Spinal cord (tissue), 10 donors: Measurements from ENCODE around the gene SLC16A7. TPM values are rescaled to one million over a fixed set of nuclear protein-coding genes. Genes with fewer than 3 reads are reported as not detected.
"Not testable (repeated sequence)": the region's sequence is repeated elsewhere in the genome, so short reads cannot be mapped to it uniquely, and the experiment has no call there.

Source experiments
- DNase-seq, 6 donors: peaks; one replicate each; pipeline versions ENCODE4 v3.0.0 to v3.0.0-alpha.2; 2013 to 2015; ENCODE audit warnings: low spot score in 6 of 6, low read depth in 4 of 6
- H3K27ac ChIP-seq: one replicate; pipeline ENCODE4 v1.5.1; 2013; ENCODE audit warnings: low read depth, low read length, control low read depth
- H3K27me3 ChIP-seq: one replicate; pipeline ENCODE4 v1.6.1; 2013; ENCODE audit warnings: low read length; ENCODE audit not compliant: control insufficient read depth, insufficient read depth
- H3K36me3 ChIP-seq: one replicate; pipeline ENCODE4 v1.6.1; 2013; ENCODE audit warnings: low read length; ENCODE audit not compliant: control insufficient read depth, insufficient read depth
- H3K4me1 ChIP-seq: one replicate; pipeline ENCODE4 v1.6.1; 2013; ENCODE audit warnings: low read length; ENCODE audit not compliant: control insufficient read depth, insufficient read depth
- H3K4me3 ChIP-seq: one replicate; pipeline ENCODE4 v1.5.1; 2013; ENCODE audit warnings: low read depth, low read length, control low read depth
- H3K9me3 ChIP-seq: one replicate; pipeline ENCODE4 v1.6.1; 2013; ENCODE audit warnings: low read length; ENCODE audit not compliant: control insufficient read depth, insufficient read depth
- WGBS: methylation state at CpG from one replicate; pipeline ENCODE4 v1.1.5; 2013; ENCODE audit warnings: missing lambda C conversion rate; ENCODE audit not compliant: insufficient coverage; 5-methylcytosine and 5-hydroxymethylcytosine counted together
- polyA plus RNA-seq, 2 donors: library from polyadenylated mRNA; unstranded; fragments of 120-200 nt; gene quantifications; one replicate each; pipeline ENCODE4 v1.2.1, GENCODE V29; 2013; ENCODE audit not compliant: insufficient read length in 2 of 2
- total RNA-seq, 2 donors: library from RNA; depleted of rRNA in 1 of 2; stranded (reverse); fragments of 120-200 nt in 1 of 2; fragments of >200 nt in 1 of 2; gene quantifications; one replicate each; pipeline versions ENCODE4 v1.2.3 to v1.2.4, GENCODE V29; 2013 to 2014
- donor health status: healthy.

Gene SLC16A7
- total and polyA plus RNA-seq, 4 donors: 2.3 to 34.8 (median 5.1) TPM

DNA sequence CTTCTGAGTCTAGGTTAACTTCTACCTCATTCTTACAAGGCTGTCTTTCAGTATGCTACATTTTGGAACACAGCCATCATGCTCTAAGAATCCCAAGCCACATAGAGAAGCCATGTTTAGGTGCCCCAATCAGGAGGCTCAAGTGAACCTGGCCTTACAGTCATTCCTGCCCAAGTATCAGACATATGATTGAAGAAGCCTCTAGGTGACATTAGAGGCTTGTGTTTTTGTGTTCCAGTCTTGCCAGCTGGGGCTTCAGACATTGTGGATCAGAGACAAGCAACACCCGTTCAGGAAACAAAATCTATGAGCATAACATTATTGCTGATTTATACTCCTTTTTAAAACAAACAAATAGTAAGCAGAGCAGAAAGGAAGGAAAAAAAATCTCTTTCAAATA, 8.1 kb upstream of the SLC16A7 start:
- Histone ChIP-seq H3K4me1 (no peaks in the 10 kb centered on the region), H3K27me3 (no peaks in the 10 kb centered on the region), H3K4me3 (no peak overlapping the region), H3K9me3 (no peaks in the 10 kb centered on the region), H3K36me3 (no peaks in the 10 kb centered on the region), H3K27ac (no peak overlapping the region)
- no peak for DNase-seq
- no CpG with 5 or more reads among the region's 1 CpG for WGBS

DNA sequence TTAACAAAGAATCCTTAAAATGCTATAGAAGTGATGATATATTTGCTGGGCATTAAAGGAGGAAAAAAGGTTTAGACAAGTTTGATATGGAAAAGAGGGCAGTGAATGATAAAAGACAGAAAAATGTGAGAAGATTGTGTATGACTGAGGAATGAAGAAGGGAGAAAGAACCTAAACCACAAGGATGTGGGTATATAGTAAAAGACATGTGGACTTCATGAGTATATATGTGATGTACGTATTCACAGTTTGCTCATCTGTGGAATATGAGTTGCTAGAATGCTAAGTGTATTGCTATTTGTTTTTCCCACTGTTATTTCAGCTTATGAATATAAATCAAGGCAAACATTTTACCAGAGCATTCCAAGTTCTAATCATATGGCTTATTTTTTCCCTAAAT, 2.1 kb upstream of the SLC16A7 start:
- no peaks in the 10 kb centered on the region for H3K27me3 ChIP-seq
- H3K4me1 ChIP-seq: peaks cover 7% of the 10 kb centered on the region
- no peaks in the 10 kb centered on the region for H3K36me3 ChIP-seq
- no CpG with 5 or more reads among the region's 1 CpG for WGBS
- no peak overlapping the region for H3K27ac ChIP-seq
- no peak overlapping the region for H3K4me3 ChIP-seq
- DNase-seq: no peak
- no peaks in the 10 kb centered on the region for H3K9me3 ChIP-seq

DNA sequence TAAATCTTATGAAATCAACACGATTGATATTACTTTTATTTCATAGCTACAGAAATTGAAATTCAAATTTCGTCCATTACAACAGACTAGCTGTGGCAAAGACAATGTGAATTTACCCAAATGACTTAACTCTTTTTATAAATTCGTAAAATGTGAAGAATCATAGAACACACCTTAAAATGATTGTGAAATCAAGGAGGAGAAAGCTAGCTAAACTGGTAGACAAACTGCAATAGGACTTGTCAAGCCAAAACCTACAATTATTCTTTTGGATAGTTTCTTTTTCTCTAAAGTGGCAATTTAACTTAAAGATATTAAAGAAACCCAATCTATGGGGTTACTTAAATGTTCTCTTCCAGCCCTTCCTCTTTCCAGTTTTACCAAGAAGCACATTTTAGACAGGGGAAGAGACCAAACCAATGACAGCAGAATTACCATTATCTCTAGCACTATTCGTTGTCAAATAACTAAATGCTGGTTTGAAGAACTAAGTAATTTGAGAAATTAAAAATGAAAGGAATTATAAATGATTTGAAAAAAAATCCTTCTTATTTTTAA, 807 bp upstream of the SLC16A7 start:
- H3K4me3 ChIP-seq: peak overlapping the region; percentile 66
- peaks cover 7% of the 10 kb centered on the region for H3K4me1 ChIP-seq
- peak overlapping the region; percentile 92 for H3K27ac ChIP-seq
- H3K36me3 ChIP-seq: no peaks in the 10 kb centered on the region
- WGBS: no CpG with 5 or more reads among the region's 4 CpGs
- peak in 1 of 6 donors; percentile 6 for DNase-seq
- no peaks in the 10 kb centered on the region for H3K27me3 ChIP-seq
- no peaks in the 10 kb centered on the region for H3K9me3 ChIP-seq

DNA sequence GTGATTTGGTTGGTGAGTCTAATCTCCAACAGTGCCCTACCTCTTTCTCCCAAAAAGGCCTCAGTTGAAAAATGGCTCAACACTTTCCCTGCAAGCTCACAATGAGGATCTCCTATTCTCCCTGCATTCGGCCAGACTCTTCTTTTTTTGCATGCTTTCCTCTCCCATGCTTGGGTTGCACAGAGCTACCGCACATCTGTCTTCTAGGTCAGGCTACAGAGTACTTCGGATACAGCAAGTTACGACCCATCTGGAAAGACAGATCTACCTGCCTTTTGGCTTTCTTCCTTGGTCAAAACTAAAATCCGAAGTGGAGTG, 305 bp upstream of the SLC16A7 start:
- peaks cover 7% of the 10 kb centered on the region for H3K4me1 ChIP-seq
- no peaks in the 10 kb centered on the region for H3K9me3 ChIP-seq
- DNase-seq: peak in 2 of 6 donors; percentile 64 to 80
- no peaks in the 10 kb centered on the region for H3K36me3 ChIP-seq
- H3K4me3 ChIP-seq: peak overlapping the region; percentile 66
- WGBS: 0% methylated on average over 5 of the region's 5 CpGs
- no peaks in the 10 kb centered on the region for H3K27me3 ChIP-seq
- peak overlapping the region; percentile 92 for H3K27ac ChIP-seq

DNA sequence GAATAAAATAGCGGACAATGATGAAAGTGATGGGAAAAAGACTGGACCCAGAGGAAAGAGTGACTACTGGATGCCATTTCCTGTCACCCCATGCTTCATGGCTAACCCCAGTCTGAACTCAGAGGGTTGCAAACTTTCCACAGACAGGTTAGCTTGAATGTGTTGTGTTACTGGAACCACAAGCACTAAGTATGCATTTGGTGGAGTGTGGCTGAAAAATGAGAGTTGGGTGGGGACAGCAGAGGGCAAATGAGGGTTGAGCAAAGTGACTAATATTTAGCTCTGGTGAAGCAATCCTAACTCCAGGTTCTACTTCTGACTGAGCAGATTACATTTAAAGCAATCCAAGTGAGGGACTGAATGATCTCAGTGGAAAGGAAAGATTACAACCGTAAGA, 1.6 kb downstream of the SLC16A7 start:
- H3K4me3 ChIP-seq: peak overlapping the region; percentile 66
- no CpG with 5 or more reads among the region's 2 CpGs for WGBS
- no peaks in the 10 kb centered on the region for H3K9me3 ChIP-seq
- no peaks in the 10 kb centered on the region for H3K27me3 ChIP-seq
- DNase-seq: peak in 5 of 6 donors; percentile 7 to 63 (median 17)
- peaks cover 7% of the 10 kb centered on the region for H3K4me1 ChIP-seq
- H3K36me3 ChIP-seq: no peaks in the 10 kb centered on the region
- H3K27ac ChIP-seq: peak overlapping the region; percentile 92

DNA sequence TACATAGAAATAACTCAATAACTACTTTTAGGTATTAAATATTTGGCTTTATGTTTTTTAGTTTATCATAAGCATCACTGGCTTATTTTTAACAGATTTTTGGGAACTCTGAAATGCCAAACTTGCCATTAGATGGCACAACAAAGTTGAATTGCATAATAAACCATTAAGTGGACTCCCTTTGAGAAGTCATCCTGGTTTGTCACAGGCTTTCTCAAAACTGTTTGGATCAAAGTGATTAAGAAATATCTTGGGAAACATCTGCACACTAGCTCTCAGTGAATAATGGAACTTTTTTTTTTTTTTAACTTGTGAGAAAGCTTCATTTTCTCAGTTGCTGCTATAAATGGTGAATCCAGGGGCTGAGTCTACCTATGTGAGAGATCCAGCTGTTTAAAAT, 4.3 kb downstream of the SLC16A7 start:
- H3K9me3 ChIP-seq: no peaks in the 10 kb centered on the region
- no peak for DNase-seq
- H3K4me3 ChIP-seq: no peak overlapping the region
- no peaks in the 10 kb centered on the region for H3K36me3 ChIP-seq
- no peak overlapping the region for H3K27ac ChIP-seq
- peaks cover 7% of the 10 kb centered on the region for H3K4me1 ChIP-seq
- H3K27me3 ChIP-seq: no peaks in the 10 kb centered on the region

DNA sequence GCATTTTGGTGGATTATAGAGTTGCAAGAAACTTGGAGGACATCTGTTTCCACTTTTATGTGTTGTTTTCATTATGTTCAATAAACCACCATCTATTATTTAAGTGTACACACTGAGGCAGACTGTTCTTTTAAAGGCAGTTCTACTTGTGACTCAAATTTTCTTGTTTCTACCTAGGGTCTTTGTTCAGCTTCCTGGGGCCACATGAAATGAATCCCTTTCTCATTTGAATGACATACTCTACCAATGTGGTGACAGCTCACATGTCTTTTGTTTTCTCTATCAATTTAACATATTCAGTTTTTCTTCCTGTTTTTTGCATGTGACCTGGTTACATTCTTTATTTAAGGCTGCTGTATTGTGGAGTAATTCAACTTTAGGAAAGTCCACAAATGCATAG, 7.9 kb downstream of the SLC16A7 start:
- Histone ChIP-seq H3K27ac (no peak overlapping the region), H3K9me3 (no peaks in the 10 kb centered on the region), H3K36me3 (no peaks in the 10 kb centered on the region), H3K4me3 (no peak overlapping the region), H3K27me3 (no peaks in the 10 kb centered on the region), H3K4me1 (no peaks in the 10 kb centered on the region)
- DNase-seq: no peak

DNA sequence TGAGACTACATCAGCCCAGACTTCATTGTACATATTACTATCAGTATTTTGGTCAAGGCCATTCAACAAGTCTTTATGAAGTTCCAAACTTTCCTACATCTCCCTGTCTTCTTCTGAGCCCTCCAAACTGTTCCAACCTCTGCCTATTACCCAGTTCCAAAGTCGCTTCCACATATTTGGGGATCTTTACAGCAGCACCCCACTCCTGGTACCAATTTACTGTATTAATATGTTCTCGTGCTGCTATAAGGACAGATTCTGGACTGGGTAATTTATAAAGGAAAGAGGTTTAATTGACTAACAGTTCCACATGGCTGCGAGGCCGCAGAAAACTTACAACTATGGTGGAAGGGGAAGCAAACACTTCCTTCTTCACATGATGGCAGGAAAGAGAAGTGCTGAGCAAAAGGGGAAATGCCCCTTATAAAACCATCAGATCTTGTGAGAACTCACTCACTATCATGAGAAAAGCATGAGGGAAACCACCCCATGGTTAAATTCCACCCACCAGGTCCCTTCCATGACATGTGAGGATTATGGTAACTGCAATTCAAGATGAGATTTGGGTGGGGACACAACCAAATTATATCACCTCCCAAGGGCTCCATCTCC, 17.1 kb downstream of the SLC16A7 start:
- not testable (repeated sequence) for H3K27me3 ChIP-seq, H3K36me3 ChIP-seq, H3K4me1 ChIP-seq, H3K4me3 ChIP-seq, H3K27ac ChIP-seq, H3K9me3 ChIP-seq, DNase-seq
- no CpG with 5 or more reads among the region's 4 CpGs for WGBS

DNA sequence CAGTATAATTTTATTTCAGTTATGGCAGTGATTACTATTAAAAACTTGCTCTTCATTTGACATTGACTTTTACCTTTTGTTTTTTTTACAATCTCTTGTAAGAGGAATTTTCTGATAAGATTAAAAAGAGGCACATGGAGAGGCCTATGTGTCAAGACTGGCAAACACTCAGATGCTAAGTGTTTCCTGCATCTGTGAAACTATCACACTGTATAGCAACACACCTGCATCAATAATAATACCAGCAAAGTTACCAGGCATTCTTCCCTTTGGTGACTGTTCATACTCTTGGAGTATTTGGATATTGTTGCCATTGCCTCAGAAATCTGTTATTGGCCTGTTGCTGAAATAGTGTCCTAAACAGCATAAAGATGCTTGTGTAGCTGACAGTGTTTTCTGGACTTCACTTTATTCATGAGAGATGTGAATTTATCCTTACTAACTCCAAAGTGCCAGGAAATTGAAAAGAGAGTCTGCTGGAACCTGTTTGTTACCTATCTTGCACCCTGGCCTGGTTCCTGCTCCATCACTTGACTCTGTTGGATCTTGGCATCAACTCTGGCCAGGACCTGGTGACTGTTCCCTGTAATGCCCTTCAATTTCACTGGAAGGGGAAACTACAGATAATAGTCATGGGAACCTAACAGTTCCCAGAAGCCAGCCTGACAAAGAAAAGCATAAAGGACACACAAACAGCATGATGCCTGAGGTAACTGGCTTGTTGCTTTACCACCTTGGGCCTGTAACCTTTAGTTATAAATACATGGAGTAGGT, 19.8 kb downstream of the SLC16A7 start:
- Histone ChIP-seq H3K9me3 (peaks cover 4% of the 10 kb centered on the region), H3K27ac (no peak overlapping the region), H3K4me3 (no peak overlapping the region), H3K4me1 (no peaks in the 10 kb centered on the region), H3K36me3 (no peaks in the 10 kb centered on the region), H3K27me3 (no peaks in the 10 kb centered on the region)
- no peak for DNase-seq
